Activated CD4-positive, CD25-positive, alpha-beta regulatory T cell treated with anti-CD3 and anti-CD28 coated beads, Interleukin-2, amount 50 U/mL, for 24 hours (primary cell): ENCODE measurements around the gene TRAK2.
"Not testable (repeated sequence)": the region's sequence is repeated elsewhere in the genome, so short reads cannot be mapped to it uniquely, and the experiment has no call there.

Experiments used
- ATAC-seq, 2 donors: fragments of 150-1000 bp; cut with Tn5 transposase; one replicate each; pipeline ENCODE4 v1.10.0; 2021; ENCODE audit warnings: mild to moderate bottlenecking in 1 of 2, moderate library complexity in 1 of 2

The TRAK2 gene

DNA sequence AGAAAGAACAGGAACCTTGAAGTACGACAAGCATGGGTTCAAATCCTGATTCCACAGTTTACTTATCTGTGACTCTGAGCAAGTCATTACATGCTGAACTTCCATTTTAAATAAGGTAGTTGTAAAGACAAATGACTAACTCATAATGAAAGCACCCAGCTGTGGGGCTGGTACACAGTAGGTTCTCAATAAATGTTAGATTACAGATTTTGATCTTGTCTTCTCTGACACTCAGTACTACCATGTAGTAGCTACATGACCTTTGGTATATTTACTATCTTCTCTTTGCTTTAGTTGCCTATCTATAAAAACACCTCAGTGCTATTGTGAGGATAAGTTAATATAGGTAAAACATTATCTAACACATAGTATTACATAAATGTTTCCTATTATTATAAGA, 3.2 kb downstream of the TRAK2 start:
- peak; percentile 36 to 43 for ATAC-seq

DNA sequence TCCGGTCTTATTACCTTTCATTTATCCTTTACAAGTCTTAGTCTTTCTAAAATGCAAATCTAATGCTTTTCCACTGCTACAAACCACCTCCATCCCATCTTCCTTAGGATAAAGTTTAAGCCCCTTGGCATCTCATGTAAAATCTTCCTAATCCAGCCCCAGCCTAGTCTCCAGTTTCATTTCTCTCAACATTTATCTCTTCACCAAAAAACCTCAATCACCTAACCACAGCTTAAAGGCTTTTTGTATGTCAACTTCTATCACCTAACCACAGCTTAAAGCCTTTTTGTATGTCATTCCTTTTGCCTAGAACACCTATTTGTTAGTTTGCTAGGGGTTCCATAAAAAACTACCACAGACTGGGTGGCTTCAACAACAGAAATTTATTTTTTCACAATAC, 4.2 kb downstream of the TRAK2 start:
- ATAC-seq = no peak

DNA sequence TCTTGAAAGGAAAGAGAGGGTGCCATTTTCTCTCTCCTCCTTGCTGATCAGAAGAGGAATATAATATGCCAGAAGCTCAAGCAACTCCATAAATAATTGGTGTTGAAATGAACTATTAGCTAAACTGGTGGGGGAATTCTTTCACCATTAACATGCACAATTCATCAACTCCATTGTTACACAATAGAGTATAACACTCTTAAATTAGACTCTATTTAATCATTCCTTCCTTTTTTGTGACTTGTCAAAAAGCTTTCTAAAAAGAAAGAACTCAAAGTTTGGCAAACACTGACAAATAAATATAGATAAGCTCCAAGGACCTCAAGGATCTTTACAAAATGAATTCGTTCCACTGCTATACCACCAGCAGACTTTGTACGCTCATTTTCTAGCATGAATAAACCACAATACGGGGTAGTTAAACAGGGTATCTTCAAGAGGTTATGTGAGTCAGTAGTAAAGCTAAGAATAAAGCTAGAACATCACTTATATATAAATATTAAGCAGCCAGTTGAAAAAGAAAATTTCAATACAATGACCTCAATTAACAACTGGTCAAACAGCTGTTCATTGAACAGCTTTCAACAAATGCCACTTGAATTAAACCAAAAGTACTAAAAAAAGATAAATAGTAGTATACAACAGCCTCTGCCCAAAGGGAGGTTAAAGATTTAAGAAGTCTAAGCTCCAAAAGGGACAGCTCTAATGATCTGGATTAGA, 6.4 kb downstream of the TRAK2 start:
- ATAC-seq = no peak

DNA sequence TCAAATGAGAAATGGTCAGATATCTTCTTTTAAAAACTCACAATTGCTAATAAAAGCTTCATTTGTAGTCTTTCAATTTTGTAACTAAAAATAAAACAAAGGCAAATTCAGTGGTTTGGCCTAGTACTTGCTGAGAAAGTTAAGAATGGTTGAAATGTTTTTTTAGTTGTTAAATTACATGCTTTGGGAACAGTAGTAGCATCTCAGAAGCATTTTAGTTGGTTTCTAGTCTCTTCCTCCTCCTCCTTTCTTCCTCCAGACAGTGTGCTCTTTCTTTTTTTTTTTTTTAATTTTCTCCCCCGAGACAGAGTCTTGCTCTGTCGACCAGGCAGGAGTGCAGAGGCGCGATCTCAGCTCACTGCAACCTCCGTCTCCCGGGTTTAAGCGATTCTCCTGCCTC, 9.8 kb downstream of the TRAK2 start:
- no peak for ATAC-seq

DNA sequence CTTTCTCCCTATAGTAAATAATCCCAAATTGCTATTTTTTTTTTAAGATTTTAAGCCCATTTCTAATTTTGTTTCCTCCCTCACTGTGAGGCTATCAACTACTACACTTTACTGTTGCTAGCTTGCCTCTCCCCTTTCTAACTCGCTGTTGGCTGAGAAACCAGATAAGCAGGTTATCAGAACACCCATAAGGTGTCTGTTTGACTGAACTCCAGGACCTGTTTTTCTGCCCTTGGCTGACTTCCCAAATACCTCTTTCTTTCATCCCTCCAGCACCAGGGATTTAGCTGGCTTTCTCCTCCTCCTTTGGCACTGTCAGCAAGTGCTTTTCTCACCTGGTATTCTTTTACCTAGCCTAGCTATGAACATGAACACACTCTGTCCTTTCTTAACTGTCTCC, 11.1 kb downstream of the TRAK2 start:
- ATAC-seq = no peak

DNA sequence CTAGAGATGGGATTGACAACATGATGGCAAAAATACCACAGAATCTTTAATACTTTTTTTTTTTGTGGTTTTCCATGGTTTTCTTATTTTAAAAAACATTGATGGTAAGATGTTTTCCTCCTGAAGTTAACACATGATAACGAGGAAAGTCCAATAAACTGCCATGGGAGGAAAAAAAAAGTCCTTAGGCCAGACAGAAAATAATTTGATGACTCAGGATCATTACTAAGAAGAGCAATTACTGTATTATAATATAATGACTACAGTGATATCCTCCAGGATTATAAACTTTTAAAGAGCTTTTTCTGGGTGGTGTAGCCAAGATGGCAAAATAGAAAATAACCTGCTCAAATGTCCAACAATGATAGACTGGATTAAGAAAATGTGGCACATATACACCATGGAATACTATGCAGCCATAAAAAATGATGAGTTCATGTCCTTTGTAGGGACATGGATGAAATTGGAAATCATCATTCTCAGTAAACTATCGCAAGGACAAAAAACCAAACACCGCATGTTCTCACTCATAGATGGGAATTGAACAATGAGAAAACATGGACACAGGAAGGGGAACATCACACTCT, 11.8 kb downstream of the TRAK2 start:
- ATAC-seq = not testable (repeated sequence)

DNA sequence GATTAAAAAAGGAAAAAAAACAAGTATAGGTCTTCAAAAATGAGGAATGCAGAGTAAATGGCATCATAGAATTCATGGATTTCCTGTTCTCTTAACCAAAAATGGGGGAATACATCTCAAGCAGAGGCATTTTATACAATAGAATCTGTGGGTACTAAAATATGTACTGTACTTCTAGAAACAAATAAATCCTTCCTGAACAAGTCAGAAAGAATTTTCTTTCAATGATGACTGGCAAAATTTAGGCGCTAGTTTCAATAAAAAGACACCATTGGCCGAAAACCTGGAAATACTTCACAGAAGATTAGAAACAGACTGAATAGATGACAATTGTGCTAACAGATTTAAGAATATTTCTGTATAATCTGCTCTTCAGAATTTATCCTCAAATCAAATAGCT, 15.1 kb downstream of the TRAK2 start:
- ATAC-seq = no peak

DNA sequence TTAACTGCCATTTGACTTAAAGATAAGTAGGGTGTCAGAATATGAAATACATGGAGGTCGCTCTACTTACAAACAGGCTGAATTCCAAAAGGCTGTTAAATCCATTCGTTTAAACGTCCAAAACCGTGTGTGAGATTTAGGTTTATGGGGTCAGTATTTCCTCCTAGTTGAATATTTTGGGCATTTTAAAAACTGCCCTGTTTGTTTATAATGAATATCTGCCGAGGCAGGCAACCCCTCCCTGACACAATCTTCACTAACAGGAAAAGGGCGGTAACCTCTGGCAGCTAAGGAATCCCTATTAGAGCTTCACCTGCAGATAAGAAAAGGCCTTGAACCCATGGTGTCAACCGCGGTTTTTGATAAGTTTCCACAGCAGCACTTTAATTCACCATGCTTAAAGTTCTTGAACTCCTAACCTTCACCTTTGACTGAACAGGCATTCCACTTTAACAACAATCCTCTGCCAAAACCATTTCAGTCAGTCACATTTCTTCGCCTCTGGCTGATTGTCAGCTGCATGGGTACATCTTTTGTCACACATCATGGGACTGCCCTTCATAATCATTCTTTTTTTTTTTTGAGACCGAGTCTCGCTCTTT, 17.8 kb downstream of the TRAK2 start:
- no peak for ATAC-seq

DNA sequence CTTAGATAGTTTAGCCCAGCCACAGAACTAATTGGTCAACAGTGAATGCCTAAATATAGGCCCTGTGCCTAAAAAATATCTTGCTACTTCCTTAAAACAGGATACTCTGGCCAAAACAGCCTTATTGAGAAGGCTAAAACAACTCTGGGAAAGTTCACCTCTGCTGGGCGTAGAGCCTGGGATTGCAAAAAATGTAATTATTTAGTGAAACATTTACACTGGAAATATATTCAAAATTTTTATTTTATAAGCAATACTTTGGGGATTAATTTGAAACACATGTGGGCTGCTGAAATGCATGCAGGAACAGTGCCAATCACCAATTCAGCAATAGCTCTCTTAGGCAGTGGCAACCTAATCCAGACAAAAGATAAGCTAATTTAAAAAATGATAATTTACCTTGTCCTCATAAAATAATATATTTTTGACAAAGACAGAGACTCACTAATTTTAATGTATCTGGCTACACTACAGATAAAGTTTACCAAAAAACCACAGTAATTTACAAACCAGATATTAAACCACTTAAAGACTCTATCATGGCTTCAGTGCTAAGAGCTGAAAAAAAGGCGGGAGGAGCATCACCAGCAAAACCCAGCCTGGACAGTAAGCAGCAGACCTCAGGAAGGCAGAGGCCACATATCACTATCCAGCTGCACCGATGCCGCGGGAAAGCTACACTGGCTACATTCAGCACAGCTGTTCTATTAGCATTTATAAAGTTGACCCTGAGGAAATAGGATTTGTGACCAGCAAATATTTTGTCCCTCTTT, 18.5 kb downstream of the TRAK2 start:
- no peak for ATAC-seq

DNA sequence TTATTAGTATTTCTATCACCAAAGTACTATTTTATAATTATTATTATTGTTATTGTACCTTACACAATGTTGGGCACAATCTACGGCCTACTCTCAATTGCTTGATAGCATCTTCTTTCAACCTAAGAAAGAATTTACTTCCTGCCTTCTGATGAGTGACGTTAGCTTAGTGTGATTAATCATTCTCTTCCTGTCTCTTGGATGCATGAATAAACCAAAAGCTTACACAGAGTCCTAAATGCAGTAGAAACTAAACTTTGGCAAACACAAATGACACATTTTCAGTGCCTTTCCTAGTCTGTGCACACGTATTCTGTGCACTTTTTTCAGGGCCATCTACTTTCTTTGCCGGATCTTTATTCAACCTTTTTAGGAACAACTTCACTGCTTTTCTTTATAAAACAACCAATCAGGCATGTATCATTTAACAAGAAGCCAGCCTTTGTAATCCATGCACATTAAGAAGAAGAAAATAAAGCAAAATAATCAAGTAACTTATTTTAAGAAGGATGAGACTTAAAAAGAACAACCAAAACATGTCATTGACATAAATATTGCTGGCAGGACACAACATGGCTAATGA, 19.1 kb downstream of the TRAK2 start:
- ATAC-seq = peak; percentile 96 to 97

DNA sequence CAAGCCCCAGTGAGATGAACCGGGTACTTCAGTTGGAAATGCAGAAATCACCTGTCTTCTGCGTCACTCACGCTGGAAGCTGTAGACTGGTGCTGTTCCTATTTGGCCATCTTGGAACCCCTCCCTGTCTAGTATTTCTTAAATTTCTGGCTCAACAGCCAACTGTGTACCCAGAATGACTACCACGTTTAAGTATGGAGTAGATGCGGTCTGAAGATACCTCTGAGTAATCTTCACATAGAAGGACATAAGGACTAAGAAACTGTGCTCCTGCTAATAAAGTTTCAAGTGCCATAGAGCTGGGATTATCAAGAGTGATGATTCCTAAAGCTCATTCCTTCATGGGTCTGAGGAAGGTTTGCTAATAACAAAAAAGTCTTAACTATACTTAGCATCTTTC, 20.4 kb downstream of the TRAK2 start:
- no peak for ATAC-seq

DNA sequence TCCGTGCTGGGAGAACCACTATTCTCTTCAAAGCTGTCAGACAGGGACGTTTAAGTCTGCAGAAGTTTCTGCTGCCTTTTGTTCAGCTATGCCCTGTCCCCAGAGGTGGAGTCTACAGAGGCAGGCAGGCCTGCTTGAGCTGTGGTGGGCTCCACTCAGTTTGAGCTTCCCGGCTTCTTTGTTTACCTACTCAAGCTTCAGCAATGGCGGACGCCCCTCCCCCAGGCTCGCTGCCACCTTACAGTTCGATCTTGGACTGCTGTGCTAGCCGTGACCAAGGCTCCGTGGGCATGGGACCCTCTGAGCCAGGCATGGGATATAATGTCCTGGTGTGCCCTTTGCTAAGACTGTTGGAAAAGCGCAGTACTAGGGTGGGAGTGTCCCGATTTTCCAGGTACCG, 20.9 kb downstream of the TRAK2 start:
- ATAC-seq = not testable (repeated sequence)

DNA sequence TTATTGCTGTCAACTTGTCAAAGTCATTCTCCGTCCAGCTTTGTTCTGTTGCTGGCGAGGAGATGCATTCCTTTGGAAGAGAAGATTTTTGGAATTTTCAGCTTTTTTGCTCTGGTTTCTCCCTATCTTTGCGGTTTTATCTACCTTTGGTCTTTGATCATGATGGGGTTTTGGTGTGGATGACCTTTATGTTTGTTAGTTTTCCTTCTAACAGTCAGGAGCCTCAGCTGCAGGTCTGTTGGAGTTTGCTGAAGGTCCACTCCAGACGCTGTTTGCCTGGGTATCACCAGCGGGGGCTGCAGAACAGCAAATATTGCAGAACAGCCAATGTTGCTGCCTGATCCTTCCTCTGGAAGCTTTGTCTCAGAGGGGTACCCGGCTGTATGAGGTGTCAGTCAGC, 21.4 kb downstream of the TRAK2 start:
- not testable (repeated sequence) for ATAC-seq

DNA sequence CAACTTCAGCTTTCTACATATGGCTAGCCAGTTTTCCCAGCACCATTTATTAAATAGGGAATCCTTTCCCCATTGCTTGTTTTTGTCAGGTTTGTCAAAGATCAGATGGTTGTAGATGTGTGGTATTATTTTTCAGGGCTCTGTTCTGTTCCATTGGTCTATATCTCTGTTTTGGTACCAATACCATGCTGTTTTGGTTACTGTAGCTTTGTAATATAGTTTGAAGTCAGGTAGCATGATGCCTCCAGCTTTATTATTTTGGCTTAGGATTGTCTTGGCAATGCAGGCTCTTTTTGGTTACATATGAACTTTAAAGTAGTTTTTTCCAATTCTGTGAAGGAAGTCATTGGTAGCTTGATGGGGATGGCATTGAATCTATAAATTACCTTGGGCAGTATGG, 22.9 kb downstream of the TRAK2 start:
- not testable (repeated sequence) for ATAC-seq

DNA sequence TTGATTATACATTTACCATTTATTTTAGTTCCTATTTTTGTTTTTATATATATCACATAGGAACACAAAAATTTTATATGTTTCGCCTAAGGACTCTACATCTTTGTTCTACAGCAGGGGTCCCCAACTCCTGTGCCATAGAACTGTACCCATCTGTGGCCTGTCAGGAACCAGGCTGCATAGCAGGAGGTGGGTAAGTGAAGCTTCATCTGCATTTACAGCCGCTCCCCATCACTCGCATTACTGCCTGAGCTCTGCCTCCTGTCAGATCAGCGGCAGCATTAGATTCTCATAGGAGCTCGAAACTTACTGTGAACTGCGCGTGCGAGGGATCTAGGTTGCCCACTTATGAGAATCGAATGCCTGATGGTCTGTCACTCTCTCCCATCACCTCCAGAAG, 25.3 kb downstream of the TRAK2 start:
- ATAC-seq = no peak

DNA sequence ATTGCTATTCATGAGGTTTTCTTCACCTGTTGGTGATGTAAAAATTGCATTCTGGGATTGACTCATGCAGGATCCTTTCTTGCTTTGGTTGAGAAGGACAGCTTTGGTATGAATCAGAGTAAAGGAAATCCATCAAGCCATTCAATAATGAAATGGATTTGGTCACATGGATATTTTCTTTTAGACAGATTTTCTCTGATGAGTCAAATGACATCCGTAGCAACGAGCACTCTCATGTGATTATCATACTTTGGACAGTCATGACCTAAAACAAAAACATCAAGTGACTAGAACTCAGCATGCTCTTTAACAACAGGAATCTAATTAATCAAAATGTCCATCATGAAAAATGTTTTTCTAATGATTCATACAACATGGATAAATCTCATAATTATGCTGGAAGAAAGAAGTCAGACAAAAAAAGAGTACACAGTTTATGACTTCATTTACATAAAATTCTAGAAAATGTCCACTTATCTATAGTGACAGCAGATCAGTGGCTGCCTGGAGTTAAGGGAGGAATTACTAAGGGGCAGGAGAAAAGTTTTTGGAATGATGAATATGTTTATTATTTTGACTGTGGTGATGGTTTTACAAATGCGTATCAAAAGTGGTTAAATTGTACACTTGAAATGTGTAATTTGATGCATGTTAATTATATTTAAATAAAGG, 30.7 kb downstream of the TRAK2 start:
- ATAC-seq = peak; percentile 66 to 76

DNA sequence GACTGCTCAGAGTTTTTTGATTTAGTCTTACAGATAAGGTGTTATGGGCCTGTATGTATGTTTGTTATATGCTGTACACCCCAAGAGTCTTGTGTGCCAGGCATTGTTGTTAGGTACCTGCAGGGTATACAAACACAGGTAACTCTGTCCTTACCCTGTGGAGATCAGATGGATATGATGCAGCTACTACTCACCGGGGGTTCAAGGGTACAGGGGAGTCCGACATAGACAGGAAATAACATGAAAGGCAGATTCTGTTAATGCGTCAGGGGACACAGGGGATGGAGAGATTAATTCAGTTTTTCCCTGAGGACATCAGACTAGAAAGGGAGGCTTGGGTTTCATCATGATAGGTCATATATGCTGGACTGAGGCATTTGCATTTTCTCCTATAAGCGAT, 31.3 kb downstream of the TRAK2 start:
- ATAC-seq = peak; percentile 8 to 35

DNA sequence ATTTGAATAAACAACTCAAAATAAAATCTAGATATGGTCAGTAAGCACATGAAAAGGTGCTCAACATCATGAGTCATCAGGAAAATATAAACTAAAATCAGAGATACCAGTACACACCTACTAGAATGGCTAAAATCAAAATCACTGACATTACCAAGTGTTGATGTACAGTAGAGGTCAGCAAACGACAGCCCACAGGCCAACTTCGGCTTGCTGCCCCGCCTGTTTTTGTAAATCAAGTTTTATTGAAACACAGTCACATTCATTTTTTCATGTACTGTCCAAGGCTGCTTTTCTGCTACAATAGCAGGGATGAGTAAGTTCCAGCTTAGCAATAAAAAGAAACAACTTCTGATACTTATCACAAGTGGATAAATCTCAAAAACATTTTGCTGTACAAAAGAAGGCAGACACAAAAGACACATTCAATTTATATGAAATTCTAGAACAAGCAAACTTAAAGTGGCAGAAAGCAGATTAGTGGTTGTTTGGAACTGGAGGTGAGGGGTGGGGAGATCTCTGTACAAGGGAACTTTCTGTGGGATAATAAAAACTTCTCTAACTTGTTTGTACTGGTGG, 32.1 kb downstream of the TRAK2 start:
- no peak for ATAC-seq

DNA sequence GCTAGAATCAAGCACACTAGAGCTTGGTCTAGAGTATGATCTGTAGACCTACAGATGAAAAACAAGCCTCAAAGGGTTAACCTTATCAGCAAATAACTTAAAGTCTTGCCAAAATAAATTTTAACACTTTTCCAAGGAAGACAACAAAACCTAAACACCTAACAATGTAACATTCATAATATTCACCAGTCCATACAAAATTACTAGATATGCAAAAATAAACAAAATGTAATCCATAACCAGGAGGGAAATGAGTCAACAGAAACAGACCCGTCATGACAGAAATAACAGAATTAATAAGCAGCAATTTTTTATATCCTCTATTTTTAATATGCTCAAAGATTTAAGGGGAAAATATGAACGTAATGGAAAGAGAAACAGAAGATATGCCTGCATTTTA, 36.1 kb downstream of the TRAK2 start:
- peak; percentile 40 for ATAC-seq

DNA sequence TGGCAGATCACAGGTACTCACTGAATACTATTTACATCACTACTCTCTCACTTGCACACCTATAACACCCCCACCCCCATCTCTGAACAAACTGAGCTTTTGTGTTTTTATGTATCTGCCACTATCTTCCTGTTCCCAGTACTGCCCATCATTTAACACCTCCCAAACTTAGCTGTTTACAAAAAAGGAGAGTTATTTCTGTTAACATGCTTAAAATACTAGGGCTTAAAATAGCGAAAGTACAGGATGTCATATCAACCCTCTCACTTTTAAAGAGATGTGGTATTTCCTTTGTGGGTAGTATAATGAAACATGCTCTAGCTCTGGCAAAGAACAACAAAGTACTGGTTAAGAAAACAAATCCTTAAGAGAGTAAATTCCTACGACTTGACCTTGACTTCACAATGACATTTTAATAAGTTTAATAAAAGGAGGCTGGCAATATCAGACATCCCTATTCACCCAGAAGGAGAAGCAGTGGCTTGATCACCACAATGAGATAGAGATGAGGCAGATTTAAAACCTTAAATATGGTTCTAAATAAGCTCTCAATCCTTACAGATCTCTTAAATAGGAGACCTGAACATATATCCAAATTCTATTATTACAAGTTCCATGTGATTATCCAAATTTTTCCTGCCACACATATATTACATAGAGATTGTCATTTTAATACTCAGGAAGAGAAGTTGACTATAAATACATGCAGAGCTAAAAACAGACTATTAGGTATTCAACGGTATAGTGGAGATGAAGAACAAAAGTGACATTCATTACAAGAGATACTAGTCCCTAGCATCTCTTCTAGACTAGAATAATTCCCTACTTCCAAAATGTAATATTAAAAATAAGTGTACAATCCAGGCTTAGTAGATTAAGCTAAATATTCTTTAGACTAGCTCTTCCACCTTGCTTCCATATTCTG, 36.9 kb downstream of the TRAK2 start:
- ATAC-seq = peak; percentile 49 to 71

DNA sequence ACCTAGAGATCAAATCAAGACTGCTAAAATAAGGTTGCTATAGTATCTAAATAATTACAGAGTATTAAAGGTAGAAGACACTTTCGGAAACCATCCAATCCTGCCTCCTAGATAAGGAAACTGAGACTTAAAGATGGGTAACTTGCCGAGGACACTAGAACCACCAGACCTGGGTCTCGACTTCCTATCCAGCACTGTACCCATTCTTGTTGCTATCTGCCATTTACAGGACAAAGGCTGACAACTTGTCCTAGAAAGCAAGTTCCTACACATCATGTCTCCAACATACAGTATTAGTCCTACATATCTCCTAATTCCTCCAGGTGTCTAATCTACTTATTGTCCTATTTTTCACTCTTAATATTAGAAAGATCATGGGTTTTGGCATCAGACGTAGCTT, 37.7 kb downstream of the TRAK2 start:
- ATAC-seq = no peak
